ENCODE results near the gene CNOT11. TPM values are rescaled to one million over a fixed set of nuclear protein-coding genes. Genes with fewer than 3 reads are reported as not detected.

CNOT11 gene
- total RNA-seq, 1 donor from 2014 or later = 29.3 TPM

DNA sequence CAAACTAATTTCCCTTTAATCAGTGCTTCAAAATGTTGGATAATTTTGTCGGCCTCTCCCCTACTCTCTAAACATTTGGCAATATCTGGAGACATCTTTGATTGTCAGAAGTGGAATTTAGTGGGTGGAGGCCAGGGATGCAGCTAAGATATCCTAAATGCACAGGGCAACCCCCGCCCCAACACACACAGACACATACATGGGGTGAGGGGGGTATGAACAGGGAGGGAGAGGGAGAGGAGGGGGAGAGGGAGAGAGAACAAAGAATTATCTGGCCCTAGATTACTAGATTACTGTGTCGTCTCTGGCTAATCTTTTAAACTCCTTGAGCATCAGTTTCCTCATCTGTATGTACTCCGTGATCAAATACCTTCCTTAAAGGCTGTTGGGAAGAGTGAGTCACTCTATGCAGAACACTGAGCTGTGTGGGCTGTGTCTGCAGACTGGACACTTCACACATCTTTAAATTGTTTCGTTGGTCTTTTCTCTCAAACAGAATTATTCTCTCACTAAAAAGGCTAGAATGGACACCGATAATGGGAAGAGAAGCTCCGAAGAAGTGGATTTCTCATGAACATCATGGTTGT, 52.9 kb downstream of the CNOT11 start:
- DNase-seq = no peak
- intact Hi-C loops (cut with DNase I) = no loop called here
- H3K9me3 ChIP-seq = no peaks in the 10 kb centered on the region
- H3K36me3 ChIP-seq = peaks cover 8% of the 10 kb centered on the region
- H3K4me1 ChIP-seq = peaks cover 67% of the 10 kb centered on the region
- TF ChIP-seq, protein P1, sequence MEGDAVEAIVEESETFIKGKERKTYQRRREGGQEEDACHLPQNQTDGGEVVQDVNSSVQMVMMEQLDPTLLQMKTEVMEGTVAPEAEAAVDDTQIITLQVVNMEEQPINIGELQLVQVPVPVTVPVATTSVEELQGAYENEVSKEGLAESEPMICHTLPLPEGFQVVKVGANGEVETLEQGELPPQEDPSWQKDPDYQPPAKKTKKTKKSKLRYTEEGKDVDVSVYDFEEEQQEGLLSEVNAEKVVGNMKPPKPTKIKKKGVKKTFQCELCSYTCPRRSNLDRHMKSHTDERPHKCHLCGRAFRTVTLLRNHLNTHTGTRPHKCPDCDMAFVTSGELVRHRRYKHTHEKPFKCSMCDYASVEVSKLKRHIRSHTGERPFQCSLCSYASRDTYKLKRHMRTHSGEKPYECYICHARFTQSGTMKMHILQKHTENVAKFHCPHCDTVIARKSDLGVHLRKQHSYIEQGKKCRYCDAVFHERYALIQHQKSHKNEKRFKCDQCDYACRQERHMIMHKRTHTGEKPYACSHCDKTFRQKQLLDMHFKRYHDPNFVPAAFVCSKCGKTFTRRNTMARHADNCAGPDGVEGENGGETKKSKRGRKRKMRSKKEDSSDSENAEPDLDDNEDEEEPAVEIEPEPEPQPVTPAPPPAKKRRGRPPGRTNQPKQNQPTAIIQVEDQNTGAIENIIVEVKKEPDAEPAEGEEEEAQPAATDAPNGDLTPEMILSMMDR (IDR thresholded peaks at IDR 0.05) = no peak
- ATAC-seq = peak in 1 of 2 donors; percentile 26
- H3K27me3 ChIP-seq (ENCODE audit: low read depth) = no peaks in the 10 kb centered on the region
- peak overlapping the region; percentile 93 for H3K4me3 ChIP-seq
- peak overlapping the region; percentile 95 for H3K27ac ChIP-seq

DNA sequence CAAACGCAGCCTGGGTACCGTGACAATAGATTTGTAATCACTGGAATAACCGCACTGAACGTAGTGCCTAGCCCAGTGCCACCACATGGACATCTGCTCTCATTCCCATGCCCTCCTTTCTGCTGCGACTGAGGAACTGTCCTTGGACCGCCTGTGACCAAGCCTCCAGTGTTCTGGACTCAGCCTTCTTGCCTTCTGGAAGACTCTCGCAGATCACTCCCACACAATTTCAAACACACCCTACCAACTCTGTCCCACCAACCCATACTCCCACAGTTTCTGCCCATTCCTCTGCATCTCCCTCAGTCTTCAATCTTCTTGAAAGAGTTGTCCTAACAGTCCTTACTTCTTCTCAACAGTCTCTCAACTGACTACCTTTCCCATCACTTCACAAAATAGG, 53.7 kb downstream of the CNOT11 start:
- no peak for ATAC-seq
- Histone ChIP-seq H3K9me3 (no peaks in the 10 kb centered on the region), H3K27ac (peak overlapping the region; percentile 95), H3K4me1 (peaks cover 65% of the 10 kb centered on the region), H3K36me3 (peaks cover 8% of the 10 kb centered on the region), H3K4me3 (peak overlapping the region; percentile 93), H3K27me3 (ENCODE audit: low read depth) (no peaks in the 10 kb centered on the region)
- no peak for DNase-seq
- intact Hi-C loops (cut with DNase I) = no loop called here
- TF ChIP-seq, protein P1 (IDR thresholded peaks at IDR 0.05) = no peak

DNA sequence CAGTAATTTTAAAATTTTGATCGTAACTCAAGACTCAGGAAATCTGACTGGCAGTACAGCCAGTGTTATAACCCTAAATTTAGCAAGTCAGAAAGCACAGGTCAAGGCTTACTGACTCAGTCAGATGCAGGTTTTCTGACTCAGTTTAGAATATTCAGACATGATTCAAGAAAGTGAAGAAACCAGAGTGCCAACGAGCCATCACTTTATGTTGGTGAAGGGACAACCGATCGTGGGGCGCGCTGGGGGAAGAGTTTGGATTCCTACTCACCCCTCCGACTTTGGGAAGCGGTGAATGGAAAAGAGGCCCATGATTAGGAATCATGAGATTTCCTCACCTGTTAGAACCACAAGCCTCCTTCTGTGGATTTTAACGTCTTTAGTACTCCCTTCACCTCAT, 54.8 kb downstream of the CNOT11 start:
- no peak for ATAC-seq
- no peaks in the 10 kb centered on the region for H3K9me3 ChIP-seq
- no peaks in the 10 kb centered on the region for H3K27me3 ChIP-seq (ENCODE audit: low read depth)
- no peak for DNase-seq
- TF ChIP-seq, protein P1 (IDR thresholded peaks at IDR 0.05) = no peak
- H3K36me3 ChIP-seq = peaks cover 4% of the 10 kb centered on the region
- peak overlapping the region; percentile 95 for H3K27ac ChIP-seq
- H3K4me1 ChIP-seq = peaks cover 54% of the 10 kb centered on the region
- H3K4me3 ChIP-seq = peak overlapping the region; percentile 93
- intact Hi-C loops (cut with DNase I) = no loop called here

DNA sequence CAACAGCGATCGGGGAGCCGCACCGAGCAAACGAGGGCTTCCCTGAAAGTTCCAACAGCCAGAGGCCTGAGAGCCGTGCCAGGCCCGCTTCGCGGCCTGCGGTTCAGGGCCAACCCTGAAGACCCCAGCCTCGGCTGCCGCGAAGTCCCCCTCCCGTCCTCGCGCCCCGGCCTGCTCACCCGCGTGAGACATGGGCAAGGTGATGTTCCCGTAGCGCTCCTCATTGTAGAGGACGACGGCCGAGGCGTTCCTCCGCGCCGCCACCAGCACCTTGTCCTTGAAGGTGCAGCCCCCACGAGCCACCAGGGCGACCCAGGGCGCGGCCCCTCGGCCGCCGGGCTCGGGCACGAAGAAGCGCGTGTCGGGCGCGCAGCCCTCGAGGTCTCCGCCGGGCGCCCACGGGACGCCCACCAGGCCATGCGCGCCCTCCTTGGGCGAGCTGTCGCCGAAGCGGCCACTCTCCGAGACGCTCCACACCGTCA, 55.3 kb downstream of the CNOT11 start:
- Histone ChIP-seq H3K4me3 (peak overlapping the region; percentile 93), H3K4me1 (peaks cover 49% of the 10 kb centered on the region), H3K27me3 (ENCODE audit: low read depth) (no peaks in the 10 kb centered on the region), H3K36me3 (no peaks in the 10 kb centered on the region), H3K9me3 (no peaks in the 10 kb centered on the region), H3K27ac (peak overlapping the region; percentile 95)
- intact Hi-C loops (cut with DNase I) = no loop called here
- TF ChIP-seq, protein P1 (IDR thresholded peaks at IDR 0.05) = no peak
- ATAC-seq = no peak
- peak; percentile 63 for DNase-seq

DNA sequence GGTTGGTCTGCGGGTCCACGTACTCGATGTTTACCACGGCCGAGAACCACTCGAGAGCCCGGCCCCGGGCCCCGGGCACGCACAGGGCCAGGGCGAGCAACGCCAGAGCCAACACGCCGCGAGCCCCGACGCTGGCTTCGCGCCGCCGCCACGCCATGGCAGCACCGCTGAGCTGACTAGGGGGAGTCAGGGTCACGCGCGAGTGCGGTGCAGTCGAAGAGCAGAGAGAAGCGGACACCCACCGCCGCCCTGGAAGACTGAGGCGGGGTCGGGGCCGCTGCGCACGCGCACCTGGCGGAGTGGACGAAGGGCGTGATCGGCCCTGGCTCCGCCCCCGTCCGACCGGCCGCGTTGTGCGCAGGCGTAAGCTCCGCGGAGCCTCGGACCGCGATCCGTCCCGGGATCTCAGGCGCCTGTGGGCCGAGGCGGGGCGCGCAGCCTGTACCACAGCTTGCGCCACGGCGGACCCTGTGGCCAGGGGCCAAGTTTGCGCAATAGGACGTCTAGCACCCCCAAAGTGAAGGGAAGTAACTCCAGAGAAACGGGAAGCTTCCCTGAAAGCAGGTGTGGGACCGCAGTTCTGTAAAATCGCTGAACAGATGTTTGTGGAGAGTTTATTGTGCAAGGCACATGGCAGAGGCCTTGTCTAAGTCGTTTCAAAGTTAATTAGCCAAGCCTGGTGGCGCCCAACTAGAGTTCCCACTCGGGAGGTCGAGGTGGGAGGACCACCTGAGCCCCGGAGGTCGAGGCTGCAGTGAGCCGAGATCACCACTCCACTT, 55.9 kb downstream of the CNOT11 start, which contains the start of gene RNF149:
TSS of gene RNF149 (minus strand) at position 270 of the 779 bp plus-strand sequence. CDS start at position 157, 113 bp downstream.
- Histone ChIP-seq H3K27me3 (ENCODE audit: low read depth) (no peaks in the 10 kb centered on the region), H3K9me3 (no peaks in the 10 kb centered on the region), H3K4me1 (peaks cover 46% of the 10 kb centered on the region), H3K27ac (peak within 1 kb of the TSS; percentile 95), H3K36me3 (no peaks in the 10 kb centered on the region), H3K4me3 (peak within 1 kb of the TSS; percentile 93)
- ATAC-seq (peak; percentile 94 to 96), DNase-seq (peak; percentile 97)
- intact Hi-C loops (cut with DNase I) = no loop called here
- TF ChIP-seq, protein P1 (IDR thresholded peaks at IDR 0.05) = no peak
